MV-4-11 (cell line): ENCODE results near the gene ZBTB7A.
A peak's percentile ranks its signal among the peaks of the same experiment; 100 is the strongest.
"Not testable (repeated sequence)": the region's sequence is repeated elsewhere in the genome, so short reads cannot be mapped to it uniquely, and the experiment has no call there.

ENCODE experiments used
- DNase-seq: peaks from one replicate; lab custom pipeline; 2025; lab: John Stamatoyannopoulos, UW

Gene ZBTB7A

GRCh38 chr19:4015705-4016402 is 50.8 kb downstream of the ZBTB7A start:
- DNase-seq: no peak

- DNase-seq: no peak
Measured at GRCh38 chr19:4014541-4015491, 51.9 kb downstream of the ZBTB7A start.

- no peak for DNase-seq
Measured at GRCh38 chr19:4013886-4014540, 52.7 kb downstream of the ZBTB7A start.

GRCh38 chr19:4012975-4013634 is 53.6 kb downstream of the ZBTB7A start:
- DNase-seq: no peak

- no peak for DNase-seq
Measured at GRCh38 chr19:4012092-4012974, 54.4 kb downstream of the ZBTB7A start.

GRCh38 chr19:4011430-4011829 is 55.3 kb downstream of the ZBTB7A start:
- not testable (repeated sequence) for DNase-seq

- no peak for DNase-seq
Measured at GRCh38 chr19:4010808-4011110, 55.9 kb downstream of the ZBTB7A start.

GRCh38 chr19:4009990-4010807 is 56.5 kb downstream of the ZBTB7A start:
- DNase-seq: no peak

- no peak for DNase-seq
Measured at GRCh38 chr19:4007836-4008539, 58.7 kb downstream of the ZBTB7A start.

- DNase-seq: peak; percentile 95
Measured at GRCh38 chr19:4007021-4007835, 59.5 kb downstream of the ZBTB7A start, which contains the start of gene PIAS4. Gene PIAS4, plus strand, starts transcription at chr19:4007736. Its CDS starts 25 bp downstream, at chr19:4007761.

- not testable (repeated sequence) for DNase-seq
Measured at GRCh38 chr19:4005436-4005835, 61.3 kb downstream of the ZBTB7A start.

GRCh38 chr19:4000798-4001197 is 65.9 kb downstream of the ZBTB7A start:
- DNase-seq: not testable (repeated sequence)

- DNase-seq: not testable (repeated sequence)
Measured at GRCh38 chr19:3998667-3999412, 67.9 kb downstream of the ZBTB7A start.

GRCh38 chr19:3995607-3996006 is 71.1 kb downstream of the ZBTB7A start:
- no peak for DNase-seq
